Activated T-cell treated with anti-CD3 and anti-CD28 coated beads, Interleukin-2, amount 50 U/mL, for 72 hours (primary cell): ENCODE results near the gene ITPR3. TPM values are rescaled to one million over a fixed set of nuclear protein-coding genes. Genes with fewer than 3 reads are reported as not detected.

Experiments used
- ATAC-seq, 2 donors: fragments of 150-1000 bp; cut with Tn5 transposase; replicated peaks in 1 of 2; 2 replicates each; pipeline ENCODE4 v1.10.0; 2021; ENCODE audit warnings: moderate library complexity in 2 of 2, mild to moderate bottlenecking in 1 of 2
- DNase-seq, 2 donors: peaks; one replicate each; pipeline ENCODE4 v3.0.0; 2021 to 2022; ENCODE audit warnings: mixed read lengths in 1 of 2
- H3K27ac Mint-ChIP-seq: one replicate; pipeline ENCODE4 v1.8.0; 2022; ENCODE audit warnings: mild to moderate bottlenecking, moderate library complexity, mixed read lengths
- H3K27me3 Mint-ChIP-seq: one replicate; pipeline ENCODE4 v1.8.0; 2022; ENCODE audit warnings: low read depth, mixed read lengths
- H3K36me3 Mint-ChIP-seq, 2 donors: one replicate each; pipeline ENCODE4 v1.8.0; 2022; ENCODE audit warnings: mixed read lengths in 2 of 2, mild to moderate bottlenecking in 1 of 2; ENCODE audit not compliant: insufficient read depth in 2 of 2
- H3K4me1 Mint-ChIP-seq: one replicate; pipeline ENCODE4 v1.8.0; 2022; ENCODE audit warnings: low read depth, mixed read lengths
- H3K4me3 Mint-ChIP-seq, 2 donors: one replicate each; pipeline ENCODE4 v1.8.0; 2022; ENCODE audit warnings: mild to moderate bottlenecking in 2 of 2, mixed read lengths in 2 of 2, moderate library complexity in 2 of 2
- H3K9me3 Mint-ChIP-seq, 2 donors: one replicate each; pipeline ENCODE4 v1.8.0; 2022; ENCODE audit warnings: mixed read lengths in 2 of 2
- total RNA-seq, 2 donors: library from RNA; stranded (reverse); gene quantifications; one replicate each; pipeline ENCODE4 v1.2.3, GENCODE V29; 2022

Gene ITPR3
- total RNA-seq, 2 donors from 2014 or later: 49.9 to 52.5 TPM

DNA sequence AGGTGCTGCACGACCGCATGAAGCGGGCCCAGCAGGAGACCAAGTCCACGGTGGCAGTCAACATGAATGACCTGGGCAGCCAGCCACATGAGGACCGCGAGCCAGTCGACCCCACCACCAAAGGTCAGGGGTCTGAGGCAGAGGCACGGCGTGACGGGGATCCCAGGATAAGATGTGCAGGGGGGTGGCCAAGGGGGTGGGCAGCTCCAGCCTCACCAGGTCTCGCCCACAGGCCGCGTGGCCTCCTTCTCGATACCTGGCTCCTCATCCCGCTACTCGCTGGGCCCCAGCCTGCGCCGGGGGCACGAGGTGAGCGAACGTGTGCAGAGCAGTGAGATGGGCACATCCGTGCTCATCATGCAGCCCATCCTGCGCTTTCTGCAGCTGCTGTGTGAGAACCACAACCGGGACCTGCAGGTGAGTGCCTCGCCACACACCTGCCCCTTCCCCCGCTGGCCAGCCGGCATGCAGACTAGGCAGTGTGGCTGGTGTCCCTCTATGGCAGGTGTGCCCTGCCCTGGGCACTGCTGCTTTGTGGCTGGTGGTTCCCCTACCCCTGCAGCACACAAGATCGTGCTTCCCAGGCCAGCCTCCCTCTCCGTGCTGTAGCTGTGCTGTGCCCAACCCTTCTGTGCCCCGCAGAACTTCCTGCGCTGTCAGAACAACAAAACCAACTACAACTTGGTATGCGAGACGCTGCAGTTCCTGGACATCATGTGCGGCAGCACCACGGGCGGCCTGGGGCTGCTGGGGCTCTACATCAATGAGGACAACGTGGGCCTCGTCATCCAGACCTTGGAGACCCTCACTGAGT, 64.5 kb downstream of the ITPR3 start:
- Mint-ChIP-seq H3K27me3 (no peaks in the 10 kb centered on the region), H3K27ac (no peak overlapping the region), H3K4me3 (no peak overlapping the region), H3K9me3 (no peaks in the 10 kb centered on the region), H3K4me1 (peaks cover 9% of the 10 kb centered on the region), H3K36me3 (peaks cover 2 to 20% of the 10 kb centered on the region in 2 donors)
- ATAC-seq (no peak), DNase-seq (no peak)

GRCh38 chr6:33686225-33686924, 65.3 kb downstream of the ITPR3 start:
- H3K36me3 Mint-ChIP-seq: peaks cover 2 to 23% of the 10 kb centered on the region in 2 donors
- ATAC-seq (peak in 1 of 2 donors; percentile 7), DNase-seq (no peak)
- peaks cover 9% of the 10 kb centered on the region for H3K4me1 Mint-ChIP-seq
- H3K27ac Mint-ChIP-seq: no peak overlapping the region
- no peaks in the 10 kb centered on the region for H3K9me3 Mint-ChIP-seq
- no peaks in the 10 kb centered on the region for H3K27me3 Mint-ChIP-seq
- H3K4me3 Mint-ChIP-seq: no peak overlapping the region

GRCh38 chr6:33686981-33687975, 66.2 kb downstream of the ITPR3 start:
- no peak overlapping the region for H3K4me3 Mint-ChIP-seq
- peaks cover 17% of the 10 kb centered on the region for H3K4me1 Mint-ChIP-seq
- H3K27me3 Mint-ChIP-seq: no peaks in the 10 kb centered on the region
- ATAC-seq: no peak
- no peak for DNase-seq
- H3K9me3 Mint-ChIP-seq: no peaks in the 10 kb centered on the region
- no peak overlapping the region for H3K27ac Mint-ChIP-seq
- peaks cover 2 to 23% of the 10 kb centered on the region in 2 donors for H3K36me3 Mint-ChIP-seq

DNA sequence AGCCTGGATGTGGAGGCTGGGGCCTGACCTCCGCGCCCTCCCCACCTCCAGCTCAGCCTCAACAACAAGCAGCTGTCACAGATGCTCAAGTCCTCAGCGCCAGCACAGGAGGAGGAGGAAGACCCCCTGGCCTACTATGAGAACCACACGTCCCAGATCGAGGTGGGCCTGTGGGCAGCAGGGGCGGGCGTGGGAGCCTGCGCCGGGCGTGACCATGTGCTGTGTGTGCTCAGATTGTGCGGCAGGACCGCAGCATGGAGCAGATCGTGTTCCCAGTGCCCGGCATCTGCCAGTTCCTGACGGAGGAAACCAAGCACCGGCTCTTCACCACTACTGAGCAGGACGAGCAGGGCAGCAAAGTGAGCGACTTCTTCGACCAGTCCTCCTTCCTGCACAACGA, 66.9 kb downstream of the ITPR3 start:
- no peak for DNase-seq
- no peak for ATAC-seq
- Mint-ChIP-seq H3K36me3 (peaks cover 8 to 27% of the 10 kb centered on the region in 2 donors), H3K4me3 (no peak overlapping the region), H3K4me1 (peaks cover 21% of the 10 kb centered on the region), H3K27me3 (no peaks in the 10 kb centered on the region), H3K27ac (no peak overlapping the region), H3K9me3 (no peaks in the 10 kb centered on the region)

DNA sequence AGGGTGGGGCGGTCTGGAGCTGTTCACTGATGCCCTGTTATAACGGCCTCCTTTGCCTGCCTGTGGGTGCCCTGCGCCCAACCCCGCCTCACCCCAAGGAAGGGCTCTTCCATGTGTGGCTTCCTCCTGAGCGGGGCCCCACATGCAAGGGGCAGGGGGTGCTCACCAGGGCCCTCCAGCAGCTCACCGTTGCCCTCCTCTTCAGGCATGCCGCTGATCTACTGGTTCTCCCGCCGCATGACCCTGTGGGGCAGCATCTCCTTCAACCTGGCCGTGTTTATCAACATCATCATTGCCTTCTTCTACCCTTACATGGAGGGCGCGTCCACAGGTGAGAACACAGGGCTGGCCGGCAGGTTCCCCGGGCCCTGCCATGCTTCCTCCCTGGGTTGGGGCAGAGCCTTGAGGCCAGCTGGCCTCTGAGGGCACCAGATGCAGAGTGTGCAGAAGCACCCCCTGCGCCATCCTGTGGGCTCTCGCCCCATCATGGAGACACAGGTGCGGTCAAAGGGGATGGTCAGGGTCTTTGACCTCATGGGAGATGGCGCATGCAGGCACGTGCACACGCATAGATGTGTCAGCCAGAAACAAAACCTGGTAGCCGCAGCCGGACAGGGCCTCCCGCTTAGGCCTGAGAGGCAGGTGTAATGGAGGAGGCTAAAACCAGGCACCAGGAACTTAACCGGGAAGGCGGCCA, 67.5 kb downstream of the ITPR3 start:
- ATAC-seq (no peak), DNase-seq (no peak)
- Mint-ChIP-seq H3K4me1 (peaks cover 21% of the 10 kb centered on the region), H3K9me3 (no peaks in the 10 kb centered on the region), H3K36me3 (peaks cover 8 to 28% of the 10 kb centered on the region in 2 donors), H3K27me3 (no peaks in the 10 kb centered on the region), H3K27ac (no peak overlapping the region), H3K4me3 (no peak overlapping the region)

GRCh38 chr6:33689148-33689494, 68.0 kb downstream of the ITPR3 start:
- Mint-ChIP-seq H3K27me3 (no peaks in the 10 kb centered on the region), H3K36me3 (peaks cover 8 to 30% of the 10 kb centered on the region in 2 donors), H3K9me3 (no peaks in the 10 kb centered on the region), H3K4me3 (no peak overlapping the region), H3K27ac (no peak overlapping the region), H3K4me1 (peaks cover 27% of the 10 kb centered on the region)
- DNase-seq: no peak
- ATAC-seq: no peak

- Mint-ChIP-seq H3K27ac (no peak overlapping the region), H3K4me1 (peaks cover 34% of the 10 kb centered on the region), H3K27me3 (no peaks in the 10 kb centered on the region), H3K4me3 (no peak overlapping the region), H3K9me3 (no peaks in the 10 kb centered on the region), H3K36me3 (peaks cover 8 to 27% of the 10 kb centered on the region in 2 donors)
- ATAC-seq (no peak), DNase-seq (no peak)
These were observed 68.8 kb downstream of the ITPR3 start for GRCh38 chr6:33689879-33690278.

DNA sequence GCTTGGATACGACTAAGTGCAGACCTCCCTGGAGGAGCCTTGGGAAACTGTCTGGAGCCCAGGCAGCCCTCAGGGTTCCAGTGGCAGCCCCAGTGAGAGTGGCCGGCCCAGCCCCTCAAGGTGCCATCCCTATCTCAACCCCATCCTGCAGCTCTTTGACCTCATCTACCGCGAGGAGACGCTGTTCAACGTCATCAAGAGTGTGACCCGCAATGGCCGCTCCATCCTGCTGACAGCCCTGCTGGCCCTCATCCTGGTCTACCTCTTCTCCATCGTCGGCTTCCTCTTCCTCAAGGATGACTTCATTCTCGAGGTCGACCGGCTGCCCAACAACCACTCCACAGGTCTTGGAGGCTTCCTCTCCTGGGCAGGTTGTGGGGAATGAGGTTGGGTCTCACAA, 69.6 kb downstream of the ITPR3 start:
- DNase-seq: no peak
- Mint-ChIP-seq H3K4me1 (peaks cover 43% of the 10 kb centered on the region), H3K27me3 (no peaks in the 10 kb centered on the region), H3K9me3 (no peaks in the 10 kb centered on the region), H3K36me3 (peaks cover 8 to 23% of the 10 kb centered on the region in 2 donors), H3K27ac (peak overlapping the region; percentile 29), H3K4me3 (no peak overlapping the region)
- ATAC-seq: no peak

GRCh38 chr6:33691456-33692077, 70.4 kb downstream of the ITPR3 start:
- Mint-ChIP-seq H3K4me3 (no peak overlapping the region), H3K4me1 (peaks cover 51% of the 10 kb centered on the region), H3K36me3 (peaks cover 8 to 21% of the 10 kb centered on the region in 2 donors), H3K27me3 (no peaks in the 10 kb centered on the region), H3K27ac (peak overlapping the region; percentile 70), H3K9me3 (no peaks in the 10 kb centered on the region)
- DNase-seq: no peak
- ATAC-seq: no peak

DNA sequence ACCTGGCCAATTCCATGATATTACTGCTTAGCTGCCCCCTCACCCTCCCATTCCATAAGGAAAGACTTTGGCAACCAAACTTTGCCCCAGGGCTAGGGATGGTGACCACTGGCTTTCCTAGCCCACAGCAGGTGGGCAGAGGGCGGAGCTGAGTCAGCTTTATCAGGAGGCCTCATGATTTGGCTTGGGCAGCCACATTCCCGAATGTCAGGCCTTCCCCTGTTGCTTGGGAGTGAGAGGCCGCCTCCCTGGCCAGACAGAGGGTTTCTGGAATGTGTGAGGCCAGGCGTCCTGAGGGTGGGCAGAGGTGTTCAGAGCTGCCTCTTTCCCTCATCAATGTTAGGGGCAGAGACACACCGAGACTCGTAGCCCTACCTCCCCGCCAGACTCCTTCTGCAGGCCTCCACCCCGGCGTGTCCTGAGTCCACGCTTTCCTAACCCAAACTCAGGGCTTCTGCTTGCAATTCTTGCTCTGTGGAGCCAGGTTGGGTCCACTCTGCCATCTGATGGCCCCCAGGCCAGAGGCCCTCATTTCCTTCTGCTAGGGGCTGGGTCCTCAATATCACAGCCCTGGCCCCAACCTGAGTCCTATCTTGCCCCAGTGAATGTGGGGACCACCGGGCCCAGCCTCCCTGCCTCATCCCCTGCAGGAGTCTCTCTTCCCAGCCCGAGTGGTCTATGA, 71.1 kb downstream of the ITPR3 start:
- Mint-ChIP-seq H3K27ac (peak overlapping the region; percentile 94), H3K36me3 (peaks cover 6 to 21% of the 10 kb centered on the region in 2 donors), H3K4me3 (peak overlapping the region; percentile 49 to 72), H3K27me3 (no peaks in the 10 kb centered on the region), H3K4me1 (peaks cover 58% of the 10 kb centered on the region), H3K9me3 (no peaks in the 10 kb centered on the region)
- no peak for DNase-seq
- no peak for ATAC-seq

GRCh38 chr6:33692760-33693158, 71.6 kb downstream of the ITPR3 start:
- Mint-ChIP-seq H3K4me1 (peaks cover 63% of the 10 kb centered on the region), H3K27me3 (no peaks in the 10 kb centered on the region), H3K9me3 (no peaks in the 10 kb centered on the region), H3K27ac (peak overlapping the region; percentile 94), H3K4me3 (peak overlapping the region; percentile 49 to 72), H3K36me3 (peaks cover 8 to 21% of the 10 kb centered on the region in 2 donors)
- ATAC-seq: peak; percentile 79 to 80
- DNase-seq: peak; percentile 76 to 82
